ENCODE results near the gene CETN3. TPM values are rescaled to one million over a fixed set of nuclear protein-coding genes. Genes with fewer than 3 reads are reported as not detected.

CETN3 gene
- total RNA-seq, 1 donor from 2014 or later, result 22.5 TPM

DNA sequence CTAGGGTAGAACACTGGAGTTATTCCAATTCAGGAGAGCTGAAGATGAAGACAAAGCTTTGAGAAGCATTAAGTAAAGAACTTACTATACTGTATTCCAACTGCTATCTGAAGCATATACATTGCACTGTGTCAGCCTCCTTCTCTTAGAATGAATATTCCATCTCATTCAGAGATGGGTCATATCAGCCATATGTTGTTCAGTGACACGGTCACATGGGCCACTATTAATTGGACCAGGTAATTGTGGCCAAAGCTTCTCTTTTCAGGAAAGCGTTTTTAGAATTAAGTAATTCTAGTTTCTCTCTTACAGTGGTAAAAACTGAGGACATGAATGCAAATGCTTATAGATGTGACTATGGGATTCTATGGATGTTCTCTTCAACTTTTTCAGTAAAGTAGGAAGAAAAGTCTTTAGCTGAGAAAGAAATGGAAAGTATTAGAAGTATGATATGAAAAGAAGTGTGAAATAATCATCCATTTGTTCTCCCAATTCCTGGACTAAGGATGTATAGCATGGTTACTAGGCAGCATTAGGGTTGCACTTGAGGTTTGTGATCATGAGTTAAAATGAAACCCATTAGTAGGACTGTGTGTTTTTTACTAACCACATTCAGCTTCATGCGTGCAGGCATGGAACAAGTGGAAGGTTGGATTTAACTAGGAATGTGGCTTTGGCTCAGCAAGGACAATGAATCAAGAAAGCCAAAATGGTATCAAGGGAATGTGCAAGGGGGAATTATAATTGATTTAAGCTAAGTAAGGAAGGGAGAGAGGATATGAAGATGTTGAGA lies 40.9 kb downstream of the CETN3 start:
- TF ChIP-seq, protein P1, sequence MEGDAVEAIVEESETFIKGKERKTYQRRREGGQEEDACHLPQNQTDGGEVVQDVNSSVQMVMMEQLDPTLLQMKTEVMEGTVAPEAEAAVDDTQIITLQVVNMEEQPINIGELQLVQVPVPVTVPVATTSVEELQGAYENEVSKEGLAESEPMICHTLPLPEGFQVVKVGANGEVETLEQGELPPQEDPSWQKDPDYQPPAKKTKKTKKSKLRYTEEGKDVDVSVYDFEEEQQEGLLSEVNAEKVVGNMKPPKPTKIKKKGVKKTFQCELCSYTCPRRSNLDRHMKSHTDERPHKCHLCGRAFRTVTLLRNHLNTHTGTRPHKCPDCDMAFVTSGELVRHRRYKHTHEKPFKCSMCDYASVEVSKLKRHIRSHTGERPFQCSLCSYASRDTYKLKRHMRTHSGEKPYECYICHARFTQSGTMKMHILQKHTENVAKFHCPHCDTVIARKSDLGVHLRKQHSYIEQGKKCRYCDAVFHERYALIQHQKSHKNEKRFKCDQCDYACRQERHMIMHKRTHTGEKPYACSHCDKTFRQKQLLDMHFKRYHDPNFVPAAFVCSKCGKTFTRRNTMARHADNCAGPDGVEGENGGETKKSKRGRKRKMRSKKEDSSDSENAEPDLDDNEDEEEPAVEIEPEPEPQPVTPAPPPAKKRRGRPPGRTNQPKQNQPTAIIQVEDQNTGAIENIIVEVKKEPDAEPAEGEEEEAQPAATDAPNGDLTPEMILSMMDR (IDR thresholded peaks at IDR 0.05), result no peak
- Histone ChIP-seq H3K4me3 (no peak overlapping the region), H3K27me3 (ENCODE audit: low read depth) (no peaks in the 10 kb centered on the region), H3K36me3 (no peaks in the 10 kb centered on the region), H3K9me3 (no peaks in the 10 kb centered on the region), H3K27ac (no peak overlapping the region), H3K4me1 (no peaks in the 10 kb centered on the region)
- DNase-seq (no peak), ATAC-seq (no peak)
- intact Hi-C loops (cut with DNase I), result no loop called here

DNA sequence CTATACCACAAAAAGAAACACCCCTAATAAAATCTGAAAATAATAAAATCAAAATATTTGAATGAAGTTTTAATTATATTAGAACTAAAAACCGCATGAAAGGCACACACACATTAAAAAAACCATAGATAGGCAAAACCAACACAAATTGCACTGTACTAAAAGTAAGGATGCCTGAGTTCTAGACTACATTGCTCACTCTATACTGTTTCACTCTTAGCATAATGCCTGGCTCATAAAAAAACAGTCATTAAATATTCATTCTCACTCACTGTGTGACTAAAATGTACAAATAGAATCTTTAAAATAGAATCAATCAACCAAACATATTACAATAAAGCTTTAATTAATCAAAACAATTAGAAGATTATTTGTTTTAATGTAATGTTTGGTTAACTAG lies 41.7 kb downstream of the CETN3 start:
- no peaks in the 10 kb centered on the region for H3K27me3 ChIP-seq (ENCODE audit: low read depth)
- H3K4me1 ChIP-seq, result no peaks in the 10 kb centered on the region
- no peak overlapping the region for H3K4me3 ChIP-seq
- intact Hi-C loops (cut with DNase I), result no loop called here
- H3K9me3 ChIP-seq, result no peaks in the 10 kb centered on the region
- DNase-seq (no peak), ATAC-seq (no peak)
- no peaks in the 10 kb centered on the region for H3K36me3 ChIP-seq
- H3K27ac ChIP-seq, result no peak overlapping the region
- TF ChIP-seq, protein P1 (IDR thresholded peaks at IDR 0.05), result no peak

DNA sequence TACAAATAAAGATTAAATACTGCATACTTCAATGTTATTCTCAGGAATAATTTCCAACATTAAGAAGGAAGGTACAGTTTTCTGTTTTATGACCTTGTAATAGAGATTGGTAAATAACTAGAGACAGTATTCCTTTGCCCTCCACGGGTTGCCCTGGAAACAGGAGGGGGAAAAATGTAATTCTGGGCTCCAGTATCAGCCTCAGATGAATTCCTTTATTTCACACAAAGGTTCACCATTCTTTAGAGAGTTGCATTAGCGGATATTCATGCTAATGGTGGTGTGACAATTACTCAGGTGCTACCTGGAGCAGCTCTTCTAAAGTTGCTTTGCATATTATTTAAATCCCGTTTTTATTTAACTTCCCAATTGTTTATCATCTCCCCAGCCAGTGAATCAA lies 42.6 kb downstream of the CETN3 start:
- Histone ChIP-seq H3K4me1 (no peaks in the 10 kb centered on the region), H3K27me3 (ENCODE audit: low read depth) (no peaks in the 10 kb centered on the region), H3K9me3 (no peaks in the 10 kb centered on the region), H3K36me3 (no peaks in the 10 kb centered on the region), H3K4me3 (no peak overlapping the region), H3K27ac (no peak overlapping the region)
- intact Hi-C loops (cut with DNase I), result no loop called here
- DNase-seq (no peak), ATAC-seq (no peak)
- TF ChIP-seq, protein P1 (IDR thresholded peaks at IDR 0.05), result no peak

DNA sequence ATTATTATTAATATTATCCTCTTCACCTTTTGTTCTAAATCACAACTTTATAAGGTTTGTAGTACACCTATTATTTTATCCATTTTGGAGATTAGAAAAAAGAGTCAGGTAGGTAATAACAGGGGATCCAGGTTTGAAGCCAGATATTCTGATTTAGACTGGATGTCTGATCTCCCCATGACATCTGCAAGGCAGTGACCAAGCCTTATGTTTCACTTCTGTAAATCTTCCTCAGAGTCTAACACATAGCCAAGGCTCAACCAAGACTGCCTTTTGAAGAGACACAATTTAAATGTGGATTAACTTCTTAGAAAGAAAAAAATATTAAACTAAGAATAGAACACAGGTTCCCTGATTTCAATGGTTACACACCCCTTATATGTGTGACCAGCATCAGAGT lies 44.2 kb downstream of the CETN3 start:
- H3K4me1 ChIP-seq, result no peaks in the 10 kb centered on the region
- intact Hi-C loops (cut with DNase I), result no loop called here
- no peaks in the 10 kb centered on the region for H3K9me3 ChIP-seq
- no peak overlapping the region for H3K27ac ChIP-seq
- no peak overlapping the region for H3K4me3 ChIP-seq
- DNase-seq (no peak), ATAC-seq (no peak)
- H3K27me3 ChIP-seq (ENCODE audit: low read depth), result no peaks in the 10 kb centered on the region
- H3K36me3 ChIP-seq, result no peaks in the 10 kb centered on the region
- TF ChIP-seq, protein P1 (IDR thresholded peaks at IDR 0.05), result no peak

DNA sequence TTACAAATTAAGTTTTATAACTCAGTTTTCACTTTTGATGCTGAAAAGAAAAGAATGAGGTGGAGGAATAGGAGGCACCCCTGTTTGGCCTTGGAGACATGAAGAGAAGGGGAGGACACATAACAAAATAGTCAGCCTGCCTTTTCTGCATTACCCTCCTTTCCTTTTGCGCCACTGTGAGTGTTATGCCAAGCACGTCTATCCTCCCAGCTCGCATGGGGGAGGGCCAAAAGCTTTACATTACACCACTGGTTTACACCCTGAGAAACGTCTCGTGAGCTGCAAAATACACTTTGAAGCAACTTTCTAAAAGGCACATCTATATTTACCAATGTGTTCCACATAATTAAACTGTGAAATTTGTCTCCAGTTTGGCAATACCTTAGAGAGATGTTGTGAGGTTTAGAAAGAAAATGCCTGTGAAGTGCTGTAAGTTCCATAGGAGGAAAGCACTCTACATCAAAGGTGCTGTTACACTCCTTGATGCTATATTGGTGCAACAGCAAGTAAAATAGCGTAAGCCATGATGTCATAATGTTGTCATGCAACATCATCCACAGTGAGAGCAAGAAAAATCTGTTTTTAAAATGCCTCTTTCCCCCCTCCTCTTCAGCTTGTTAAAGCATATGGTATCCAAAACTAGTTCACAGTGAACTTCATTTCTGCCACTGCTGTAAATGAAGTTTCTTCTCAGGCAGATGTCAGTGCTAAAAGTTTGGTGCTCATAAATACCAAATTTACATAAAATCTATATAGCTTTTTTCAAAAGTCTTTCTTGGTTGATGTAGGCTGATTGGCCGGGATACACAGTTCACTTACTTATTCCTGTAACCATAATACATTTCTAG lies 50.3 kb downstream of the CETN3 start:
- DNase-seq, result no peak
- Histone ChIP-seq H3K9me3 (no peaks in the 10 kb centered on the region), H3K27me3 (ENCODE audit: low read depth) (no peaks in the 10 kb centered on the region), H3K27ac (no peak overlapping the region), H3K4me1 (no peaks in the 10 kb centered on the region), H3K36me3 (no peaks in the 10 kb centered on the region), H3K4me3 (no peak overlapping the region)
- ATAC-seq, result no peak
- TF ChIP-seq, protein P1 (IDR thresholded peaks at IDR 0.05), result no peak
- intact Hi-C loops (cut with DNase I), result no loop called here

All from lower lobe of right lung (tissue), 2 donors.